Gastrocnemius medialis (tissue), 4 donors: Measurements from ENCODE around the gene CLDN11.

Experiments used
- POLR2A ChIP-seq, 2 donors: fragments of 450-650 bp; IDR thresholded peaks; one replicate each; pipeline ENCODE4 v1.6.1; 2017; ENCODE audit warnings: antibody characterized with exemption in 2 of 2, mild to moderate bottlenecking in 2 of 2, moderate library complexity in 2 of 2
- TF ChIP-seq, protein P1 (sequence below), 5 experiments: fragments of 450-650 bp in 3 of 5; fragments of 200-600 bp in 2 of 5; sonication (generic) in 2 of 5; IDR thresholded peaks in 4 of 5; conservative IDR thresholded peaks in 1 of 5; 1 replicate in 4 of 5; 2 replicates in 1 of 5; pipeline ENCODE4 v1.5.1; 2016 to 2019; ENCODE audit warnings: antibody characterized with exemption in 5 of 5, mild to moderate bottlenecking in 3 of 5, moderate library complexity in 3 of 5

DNA sequence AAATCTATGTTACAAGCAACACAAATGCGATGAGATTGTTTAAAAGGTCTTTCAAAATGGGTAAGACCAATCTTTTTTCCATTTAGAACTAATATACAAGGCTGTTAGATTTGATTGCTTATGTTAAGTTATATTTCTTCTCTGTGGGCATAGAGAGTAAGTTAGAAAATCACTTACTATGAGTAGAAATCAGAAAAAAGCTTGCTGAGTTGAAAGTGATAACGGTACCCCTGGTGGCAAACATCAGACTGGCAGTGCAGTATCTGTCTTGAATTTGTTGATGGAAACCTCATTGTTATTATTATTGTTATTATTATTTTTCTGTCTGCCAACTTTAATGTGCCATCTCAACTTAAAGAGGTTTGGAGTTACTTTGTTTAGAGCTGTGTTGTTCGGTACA is 12.4 kb downstream of the CLDN11 start:
- TF ChIP-seq, protein P1, sequence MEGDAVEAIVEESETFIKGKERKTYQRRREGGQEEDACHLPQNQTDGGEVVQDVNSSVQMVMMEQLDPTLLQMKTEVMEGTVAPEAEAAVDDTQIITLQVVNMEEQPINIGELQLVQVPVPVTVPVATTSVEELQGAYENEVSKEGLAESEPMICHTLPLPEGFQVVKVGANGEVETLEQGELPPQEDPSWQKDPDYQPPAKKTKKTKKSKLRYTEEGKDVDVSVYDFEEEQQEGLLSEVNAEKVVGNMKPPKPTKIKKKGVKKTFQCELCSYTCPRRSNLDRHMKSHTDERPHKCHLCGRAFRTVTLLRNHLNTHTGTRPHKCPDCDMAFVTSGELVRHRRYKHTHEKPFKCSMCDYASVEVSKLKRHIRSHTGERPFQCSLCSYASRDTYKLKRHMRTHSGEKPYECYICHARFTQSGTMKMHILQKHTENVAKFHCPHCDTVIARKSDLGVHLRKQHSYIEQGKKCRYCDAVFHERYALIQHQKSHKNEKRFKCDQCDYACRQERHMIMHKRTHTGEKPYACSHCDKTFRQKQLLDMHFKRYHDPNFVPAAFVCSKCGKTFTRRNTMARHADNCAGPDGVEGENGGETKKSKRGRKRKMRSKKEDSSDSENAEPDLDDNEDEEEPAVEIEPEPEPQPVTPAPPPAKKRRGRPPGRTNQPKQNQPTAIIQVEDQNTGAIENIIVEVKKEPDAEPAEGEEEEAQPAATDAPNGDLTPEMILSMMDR (IDR thresholded peaks at IDR 0.05 in 4 of 5, conservative IDR thresholded peaks at IDR 0.05 in 1 of 5): no peak
- TF ChIP-seq POLR2A (IDR thresholded peaks at IDR 0.05): no peak
